Gastroesophageal sphincter (tissue), 4 donors: Measurements from ENCODE around the gene TAC3. TPM values are rescaled to one million over a fixed set of nuclear protein-coding genes. Genes with fewer than 3 reads are reported as not detected.

Source experiments
- ATAC-seq: fragments of 150-250 bp; one replicate; pipeline ENCODE4 v1.9.1; 2016; ENCODE audit warnings: mild to moderate bottlenecking, moderate library complexity
- H3K27ac ChIP-seq, 4 donors: fragments of 200-600 bp; sonication (generic) in 3 of 4; 1 replicate in 3 of 4; 2 replicates in 1 of 4; pipeline ENCODE4 v1.5.1; 2016 to 2019
- H3K27me3 ChIP-seq: fragments of 200-600 bp; sonication (generic); one replicate; pipeline ENCODE4 v1.5.1; 2019
- H3K36me3 ChIP-seq, 2 donors: fragments of 200-600 bp; sonication (generic); one replicate each; pipeline ENCODE4 v1.5.1; 2019; ENCODE audit warnings: control low read depth in 1 of 2
- H3K4me1 ChIP-seq, 3 donors: fragments of 200-600 bp; sonication (generic); 1 replicate in 2 of 3; 2 replicates in 1 of 3; pipeline ENCODE4 v1.5.1; 2016 to 2019; ENCODE audit warnings: control low read depth in 2 of 3
- H3K4me3 ChIP-seq, 2 donors: fragments of 200-600 bp; sonication (generic); one replicate each; pipeline ENCODE4 v1.5.1; 2019; ENCODE audit warnings: mild to moderate bottlenecking in 1 of 2, moderate library complexity in 1 of 2
- H3K9me3 ChIP-seq, 3 donors: fragments of 200-600 bp; sonication (generic); one replicate each; pipeline ENCODE4 v1.5.1; 2017 to 2019; ENCODE audit warnings: control low read depth in 2 of 3
- CTCF ChIP-seq, 4 experiments: fragments of 200-600 bp in 2 of 4; fragments of 450-650 bp in 2 of 4; sonication (generic) in 1 of 4; IDR thresholded peaks; one replicate each; pipeline ENCODE4 v1.5.1; 2017 to 2019; ENCODE audit warnings: antibody characterized with exemption in 4 of 4, mild to moderate bottlenecking in 2 of 4, moderate library complexity in 2 of 4
- EP300 ChIP-seq: sonication (generic); formaldehyde crosslinking; IDR thresholded peaks from one replicate; pipeline ENCODE4 v1.6.1; 2017; ENCODE audit warnings: antibody characterized with exemption, mild to moderate bottlenecking
- POLR2A ChIP-seq, 2 donors: fragments of 450-650 bp; IDR thresholded peaks; one replicate each; pipeline ENCODE4 v1.6.1; 2017; ENCODE audit warnings: antibody characterized with exemption in 2 of 2, mild to moderate bottlenecking in 2 of 2, moderate library complexity in 1 of 2
- POLR2AphosphoS5 ChIP-seq: sonication (generic); formaldehyde crosslinking; IDR thresholded peaks from one replicate; pipeline ENCODE4 v1.6.1; 2017; ENCODE audit warnings: antibody characterized with exemption
- WGBS, 2 donors: methylation state at CpG; one replicate each; pipeline ENCODE4 v1.1.5; 2018; ENCODE audit warnings: low coverage in 1 of 2; 5-methylcytosine and 5-hydroxymethylcytosine counted together
- total RNA-seq, 4 donors: library from RNA; depleted of rRNA; stranded (reverse); fragments of >200 nt; gene quantifications; one replicate each; pipeline ENCODE4 v1.1.0, GENCODE V29; 2016

The TAC3 gene
- total RNA-seq, 4 donors from 2014 or later: not detected

GRCh38 chr12:57039016-57039798 is 22.9 kb upstream of the TAC3 start:
- no peaks in the 10 kb centered on the region for H3K4me1 ChIP-seq
- H3K36me3 ChIP-seq: no peaks in the 10 kb centered on the region
- no peak overlapping the region for H3K4me3 ChIP-seq
- no peak for ATAC-seq
- TF ChIP-seq CTCF (IDR thresholded peaks at IDR 0.05) (no peak), POLR2AphosphoS5 (no peak), EP300 (no peak), POLR2A (IDR thresholded peaks at IDR 0.05) (no peak)
- peaks cover 14% of the 10 kb centered on the region for H3K27me3 ChIP-seq
- 75 to 82% methylated on average over 2 to 7 of the region's 9 CpGs for WGBS, 2 donors
- no peaks in the 10 kb centered on the region for H3K9me3 ChIP-seq
- H3K27ac ChIP-seq: no peak overlapping the region

DNA sequence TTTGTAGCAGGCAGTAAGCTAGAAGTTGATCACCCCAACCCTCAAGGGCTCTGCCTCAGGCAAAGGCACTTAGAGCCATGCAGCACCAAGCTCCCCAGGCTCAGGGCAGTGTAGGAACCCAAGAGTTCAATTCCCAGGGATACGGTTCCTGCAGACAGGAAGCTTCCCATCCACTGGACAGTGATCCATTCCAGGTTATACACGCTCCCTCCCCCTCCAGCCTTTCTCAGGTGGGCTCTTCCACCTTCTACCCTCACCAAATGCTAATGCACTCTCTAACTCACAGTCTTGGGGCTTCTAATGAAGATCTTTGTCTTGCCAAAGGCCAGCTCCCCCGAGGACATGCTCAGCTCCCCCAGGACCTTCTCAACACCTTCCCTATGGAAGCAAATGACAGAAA is 20.9 kb upstream of the TAC3 start:
- TF ChIP-seq CTCF (IDR thresholded peaks at IDR 0.05) (no peak), POLR2AphosphoS5 (no peak), EP300 (no peak), POLR2A (IDR thresholded peaks at IDR 0.05) (no peak)
- no peak for ATAC-seq
- 43 to 67% methylated on average over 1 of the region's 3 CpGs for WGBS, 2 donors

GRCh38 chr12:57033431-57033830 is 17.1 kb upstream of the TAC3 start:
- WGBS, 2 donors: 81 to 100% methylated on average over 3 of the region's 3 CpGs
- ATAC-seq: no peak
- no peaks in the 10 kb centered on the region for H3K27me3 ChIP-seq
- H3K4me1 ChIP-seq: no peaks in the 10 kb centered on the region
- no peaks in the 10 kb centered on the region for H3K36me3 ChIP-seq
- no peak for TF ChIP-seq EP300
- no peak for TF ChIP-seq CTCF (IDR thresholded peaks at IDR 0.05)
- no peak for TF ChIP-seq POLR2AphosphoS5
- no peak for TF ChIP-seq POLR2A (IDR thresholded peaks at IDR 0.05)
- no peak overlapping the region for H3K27ac ChIP-seq
- H3K4me3 ChIP-seq: no peak overlapping the region
- no peaks in the 10 kb centered on the region for H3K9me3 ChIP-seq

More for the DNA sequence above, 20.9 kb upstream of the TAC3 start:
- H3K27ac ChIP-seq: no peak overlapping the region
- H3K4me1 ChIP-seq: no peaks in the 10 kb centered on the region
- H3K36me3 ChIP-seq: no peaks in the 10 kb centered on the region
- no peaks in the 10 kb centered on the region for H3K27me3 ChIP-seq
- H3K9me3 ChIP-seq: no peaks in the 10 kb centered on the region
- no peak overlapping the region for H3K4me3 ChIP-seq

DNA sequence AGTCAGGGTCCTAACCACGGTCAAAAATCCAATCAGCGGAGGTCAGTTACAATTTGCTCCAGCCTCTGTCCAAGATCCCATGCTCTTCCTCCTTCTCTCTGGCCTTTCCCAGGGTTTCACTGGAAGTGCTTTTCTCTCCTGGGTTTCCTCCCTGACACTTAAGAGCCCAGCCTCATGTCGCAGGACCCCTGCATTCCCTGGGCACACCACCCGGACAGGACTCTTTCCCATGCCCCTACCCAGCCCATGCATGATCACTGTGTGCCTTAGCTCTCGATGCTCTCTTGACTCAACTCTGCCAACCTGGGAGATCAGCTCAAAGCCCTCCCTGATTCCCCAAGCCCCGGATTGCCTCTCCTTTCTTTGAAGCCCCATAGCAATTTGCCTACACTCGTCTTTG is 15.5 kb upstream of the TAC3 start:
- no peaks in the 10 kb centered on the region for H3K36me3 ChIP-seq
- ATAC-seq: no peak
- no peak overlapping the region for H3K27ac ChIP-seq
- no peaks in the 10 kb centered on the region for H3K9me3 ChIP-seq
- H3K4me1 ChIP-seq: peaks cover 0 to 5% (median 0%) of the 10 kb centered on the region in 3 donors
- no peaks in the 10 kb centered on the region for H3K27me3 ChIP-seq
- no peak overlapping the region for H3K4me3 ChIP-seq
- TF ChIP-seq POLR2A (IDR thresholded peaks at IDR 0.05) (no peak), EP300 (no peak), POLR2AphosphoS5 (no peak), CTCF (IDR thresholded peaks at IDR 0.05) (no peak)
- 78 to 80% methylated on average over 6 to 7 of the region's 7 CpGs for whole genome bisulfite sequencing, 2 donors

- Histone ChIP-seq H3K9me3 (no peaks in the 10 kb centered on the region), H3K27me3 (no peaks in the 10 kb centered on the region), H3K36me3 (no peaks in the 10 kb centered on the region), H3K27ac (no peak overlapping the region), H3K4me1 (peaks cover 0 to 5% (median 0%) of the 10 kb centered on the region in 3 donors), H3K4me3 (no peak overlapping the region)
- WGBS, 2 donors: 39 to 73% methylated on average over 2 of the region's 2 CpGs
- TF ChIP-seq POLR2A (IDR thresholded peaks at IDR 0.05) (no peak), CTCF (IDR thresholded peaks at IDR 0.05) (no peak)
- ATAC-seq: no peak
Observed at GRCh38 chr12:57031138-57031725, 14.9 kb upstream of the TAC3 start.
